GM18507 (cell line): Measurements from ENCODE around the gene GDPGP1.

Source experiments
- DNase-seq: peaks from one replicate; pipeline ENCODE4 v3.0.0; 2011; ENCODE audit warnings: low read depth; ENCODE audit not compliant: insufficient read length; ENCODE audit errors: extremely low spot score
- FAIRE-seq: peaks from 2 replicates; lab custom pipeline; 2011; peaks lifted over from hg19 to GRCh38; lab: Jason Lieb, UNC

The GDPGP1 gene

DNA sequence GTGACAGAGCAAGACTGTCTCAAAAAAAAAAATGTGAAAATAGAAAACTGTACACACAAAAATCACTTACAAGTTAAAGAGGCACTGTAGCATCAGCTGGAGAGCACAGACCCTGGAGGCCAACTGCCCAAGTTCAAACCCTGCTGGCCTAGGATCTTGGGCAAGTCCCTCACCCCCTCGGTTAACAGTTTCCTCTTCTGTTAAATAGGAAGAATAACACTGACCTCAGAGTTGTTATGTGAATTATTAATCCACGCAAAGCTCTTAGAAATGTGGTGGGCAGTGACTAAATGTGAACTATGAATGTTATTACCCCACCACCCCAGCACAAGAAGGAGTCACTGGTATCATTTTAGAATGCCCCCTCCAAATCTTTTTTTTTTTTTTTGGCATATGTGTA lies 11.5 kb upstream of the GDPGP1 start:
- DNase-seq (no peak), FAIRE-seq (no peak)

DNA sequence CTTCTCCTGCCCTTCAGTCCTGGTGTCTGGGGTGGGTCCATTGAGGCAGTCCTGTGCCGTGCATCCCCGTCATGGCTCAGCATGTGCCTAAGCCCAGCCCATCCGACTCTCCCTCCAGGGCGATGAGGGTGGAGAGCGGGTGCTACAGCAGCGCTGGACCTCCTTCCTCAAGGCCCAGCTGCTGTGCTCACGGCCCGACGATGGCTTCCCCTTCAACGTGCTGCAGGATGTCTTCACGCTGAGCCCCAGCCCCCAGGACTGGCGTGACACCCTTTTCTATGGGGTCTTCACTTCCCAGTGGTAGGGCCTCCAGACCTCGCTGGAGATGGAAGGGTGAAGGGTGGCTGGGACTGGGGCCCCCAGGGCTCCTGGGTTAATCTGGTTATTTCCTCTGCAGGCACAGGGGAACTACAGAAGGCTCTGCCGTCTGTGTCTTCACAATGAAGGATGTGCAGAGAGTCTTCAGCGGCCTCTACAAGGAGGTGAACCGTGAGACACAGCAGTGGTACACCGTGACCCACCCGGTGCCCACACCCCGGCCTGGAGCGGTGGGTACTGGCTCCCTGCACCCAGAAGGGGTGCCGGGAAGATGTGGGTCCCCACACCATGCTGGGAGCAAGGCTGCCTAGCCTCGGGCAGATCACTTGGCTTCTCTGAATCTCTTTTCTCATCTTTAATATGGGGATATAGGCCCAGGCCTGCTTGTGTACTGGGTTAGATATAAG lies 10.4 kb upstream of the GDPGP1 start:
- DNase-seq (no peak), FAIRE-seq (no peak)

DNA sequence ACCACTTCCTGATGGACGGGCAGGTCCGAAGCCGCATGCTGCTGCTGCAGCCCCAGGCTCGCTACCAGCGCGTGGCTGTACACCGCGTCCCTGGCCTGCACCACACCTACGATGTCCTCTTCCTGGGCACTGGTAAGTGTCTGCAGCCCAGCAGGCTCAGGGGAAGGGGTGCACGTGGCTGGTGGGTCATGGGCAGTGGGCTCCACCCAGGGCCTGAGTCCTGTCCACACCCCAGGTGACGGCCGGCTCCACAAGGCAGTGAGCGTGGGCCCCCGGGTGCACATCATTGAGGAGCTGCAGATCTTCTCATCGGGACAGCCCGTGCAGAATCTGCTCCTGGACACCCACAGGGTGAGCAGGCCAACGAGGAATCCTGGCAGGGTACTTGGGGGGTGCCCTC lies 9.0 kb upstream of the GDPGP1 start:
- no peak for DNase-seq
- no peak for FAIRE-seq

DNA sequence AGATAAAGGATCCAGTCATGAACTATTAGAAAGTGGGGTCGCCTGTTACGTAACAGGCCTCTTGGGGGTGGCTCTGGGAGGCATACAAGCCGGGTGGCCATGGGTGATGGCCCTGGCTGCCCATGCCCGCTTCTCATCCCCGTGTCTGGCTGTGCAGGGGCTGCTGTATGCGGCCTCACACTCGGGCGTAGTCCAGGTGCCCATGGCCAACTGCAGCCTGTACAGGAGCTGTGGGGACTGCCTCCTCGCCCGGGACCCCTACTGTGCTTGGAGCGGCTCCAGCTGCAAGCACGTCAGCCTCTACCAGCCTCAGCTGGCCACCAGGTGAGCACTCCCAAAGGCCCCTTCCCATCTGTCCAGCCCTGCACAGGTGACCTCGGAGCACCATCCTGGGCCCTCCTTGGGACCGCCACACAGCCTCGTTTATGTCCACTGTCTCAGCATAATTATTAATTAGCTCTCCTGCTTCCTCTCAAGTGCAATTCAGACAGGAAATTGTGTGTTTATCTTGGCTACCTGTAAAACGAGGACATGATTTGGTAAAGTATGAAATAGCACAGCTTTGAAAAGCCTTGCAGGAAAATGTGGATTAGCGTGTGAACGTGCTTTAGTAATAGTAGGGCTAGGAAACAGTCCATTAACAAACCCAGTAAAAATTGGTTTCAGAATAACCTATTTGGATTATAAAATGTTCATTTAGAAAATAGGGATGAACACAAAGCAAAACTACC lies 8.3 kb upstream of the GDPGP1 start:
- FAIRE-seq (no peak), DNase-seq (no peak)

DNA sequence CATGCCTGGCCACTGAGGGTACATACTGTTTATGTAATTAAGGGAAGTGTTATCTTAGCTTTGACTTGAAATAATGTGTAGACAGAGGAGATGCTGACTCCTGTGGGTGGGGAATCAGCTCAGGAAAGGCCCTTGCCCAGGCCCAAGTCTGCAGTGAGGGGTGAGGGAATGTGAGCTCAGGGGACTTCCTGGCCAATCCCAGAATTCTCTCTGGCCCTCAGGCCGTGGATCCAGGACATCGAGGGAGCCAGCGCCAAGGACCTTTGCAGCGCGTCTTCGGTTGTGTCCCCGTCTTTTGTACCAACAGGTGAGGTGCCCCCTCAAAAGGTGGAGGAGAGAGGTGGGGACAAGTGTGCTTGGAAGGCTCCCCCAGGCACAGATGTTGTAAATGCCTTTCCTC lies 6.7 kb upstream of the GDPGP1 start:
- DNase-seq = no peak
- no peak for FAIRE-seq

DNA sequence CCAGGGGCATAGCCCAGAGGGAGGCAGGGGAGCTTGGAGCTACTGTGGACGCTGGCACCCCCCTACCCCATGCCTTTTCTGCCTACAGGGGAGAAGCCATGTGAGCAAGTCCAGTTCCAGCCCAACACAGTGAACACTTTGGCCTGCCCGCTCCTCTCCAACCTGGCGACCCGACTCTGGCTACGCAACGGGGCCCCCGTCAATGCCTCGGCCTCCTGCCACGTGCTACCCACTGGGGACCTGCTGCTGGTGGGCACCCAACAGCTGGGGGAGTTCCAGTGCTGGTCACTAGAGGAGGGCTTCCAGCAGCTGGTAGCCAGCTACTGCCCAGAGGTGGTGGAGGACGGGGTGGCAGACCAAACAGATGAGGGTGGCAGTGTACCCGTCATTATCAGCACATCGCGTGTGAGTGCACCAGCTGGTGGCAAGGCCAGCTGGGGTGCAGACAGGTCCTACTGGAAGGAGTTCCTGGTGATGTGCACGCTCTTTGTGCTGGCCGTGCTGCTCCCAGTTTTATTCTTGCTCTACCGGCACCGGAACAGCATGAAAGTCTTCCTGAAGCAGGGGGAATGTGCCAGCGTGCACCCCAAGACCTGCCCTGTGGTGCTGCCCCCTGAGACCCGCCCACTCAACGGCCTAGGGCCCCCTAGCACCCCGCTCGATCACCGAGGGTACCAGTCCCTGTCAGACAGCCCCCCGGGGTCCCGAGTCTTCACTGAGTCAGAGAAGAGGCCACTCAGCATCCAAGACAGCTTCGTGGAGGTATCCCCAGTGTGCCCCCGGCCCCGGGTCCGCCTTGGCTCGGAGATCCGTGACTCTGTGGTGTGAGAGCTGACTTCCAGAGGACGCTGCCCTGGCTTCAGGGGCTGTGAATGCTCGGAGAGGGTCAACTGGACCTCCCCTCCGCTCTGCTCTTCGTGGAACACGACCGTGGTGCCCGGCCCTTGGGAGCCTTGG lies 5.9 kb upstream of the GDPGP1 start:
- DNase-seq (no peak), FAIRE-seq (no peak)

DNA sequence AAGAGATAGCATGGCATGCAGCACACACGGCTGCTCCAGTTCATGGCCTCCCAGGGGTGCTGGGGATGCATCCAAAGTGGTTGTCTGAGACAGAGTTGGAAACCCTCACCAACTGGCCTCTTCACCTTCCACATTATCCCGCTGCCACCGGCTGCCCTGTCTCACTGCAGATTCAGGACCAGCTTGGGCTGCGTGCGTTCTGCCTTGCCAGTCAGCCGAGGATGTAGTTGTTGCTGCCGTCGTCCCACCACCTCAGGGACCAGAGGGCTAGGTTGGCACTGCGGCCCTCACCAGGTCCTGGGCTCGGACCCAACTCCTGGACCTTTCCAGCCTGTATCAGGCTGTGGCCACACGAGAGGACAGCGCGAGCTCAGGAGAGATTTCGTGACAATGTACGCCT lies 5.0 kb upstream of the GDPGP1 start:
- no peak for DNase-seq
- FAIRE-seq = no peak

DNA sequence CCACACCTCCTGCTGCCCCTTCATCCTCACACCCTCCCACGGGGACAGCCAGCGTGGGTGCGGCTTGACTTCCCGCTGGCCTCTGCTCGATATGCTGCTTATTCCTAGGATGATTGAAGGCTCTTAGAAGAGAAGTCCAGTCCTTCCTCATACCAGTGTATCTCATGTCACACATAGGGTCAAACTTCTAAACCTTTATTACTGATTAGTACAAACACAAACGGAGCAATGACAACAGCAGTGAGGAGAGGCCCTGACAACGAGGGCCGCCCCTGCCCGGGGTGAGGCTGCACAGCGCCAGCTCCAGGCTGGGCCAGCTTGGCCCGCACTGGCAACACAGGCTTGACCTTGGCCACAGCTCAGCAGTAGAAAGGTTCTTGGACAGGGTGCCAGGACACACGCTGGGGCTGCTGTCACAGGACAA lies 3.9 kb upstream of the GDPGP1 start:
- no peak for FAIRE-seq

DNA sequence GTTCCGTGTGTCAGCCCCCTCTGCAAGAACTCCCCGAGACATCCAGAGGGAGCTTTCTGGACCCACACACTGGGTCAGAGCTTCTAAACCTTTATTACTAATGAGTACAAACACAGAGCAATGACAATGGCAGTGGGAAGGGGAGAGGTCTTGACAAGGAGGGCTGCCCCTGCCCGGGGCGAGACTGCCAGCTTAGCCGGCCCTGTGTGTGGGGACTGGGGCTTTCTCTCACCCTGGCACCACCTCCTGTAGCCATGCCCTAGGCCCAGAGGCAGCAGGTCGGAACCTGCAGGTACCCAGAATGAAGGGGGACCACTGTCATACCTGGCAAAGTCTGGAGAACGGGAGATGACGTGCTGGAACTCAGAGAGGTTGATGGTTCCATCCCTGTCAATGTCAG lies 3.4 kb upstream of the GDPGP1 start:
- FAIRE-seq = no peak

More for the DNA sequence above, 3.9 kb upstream of the GDPGP1 start:
- no peak for DNase-seq

DNA sequence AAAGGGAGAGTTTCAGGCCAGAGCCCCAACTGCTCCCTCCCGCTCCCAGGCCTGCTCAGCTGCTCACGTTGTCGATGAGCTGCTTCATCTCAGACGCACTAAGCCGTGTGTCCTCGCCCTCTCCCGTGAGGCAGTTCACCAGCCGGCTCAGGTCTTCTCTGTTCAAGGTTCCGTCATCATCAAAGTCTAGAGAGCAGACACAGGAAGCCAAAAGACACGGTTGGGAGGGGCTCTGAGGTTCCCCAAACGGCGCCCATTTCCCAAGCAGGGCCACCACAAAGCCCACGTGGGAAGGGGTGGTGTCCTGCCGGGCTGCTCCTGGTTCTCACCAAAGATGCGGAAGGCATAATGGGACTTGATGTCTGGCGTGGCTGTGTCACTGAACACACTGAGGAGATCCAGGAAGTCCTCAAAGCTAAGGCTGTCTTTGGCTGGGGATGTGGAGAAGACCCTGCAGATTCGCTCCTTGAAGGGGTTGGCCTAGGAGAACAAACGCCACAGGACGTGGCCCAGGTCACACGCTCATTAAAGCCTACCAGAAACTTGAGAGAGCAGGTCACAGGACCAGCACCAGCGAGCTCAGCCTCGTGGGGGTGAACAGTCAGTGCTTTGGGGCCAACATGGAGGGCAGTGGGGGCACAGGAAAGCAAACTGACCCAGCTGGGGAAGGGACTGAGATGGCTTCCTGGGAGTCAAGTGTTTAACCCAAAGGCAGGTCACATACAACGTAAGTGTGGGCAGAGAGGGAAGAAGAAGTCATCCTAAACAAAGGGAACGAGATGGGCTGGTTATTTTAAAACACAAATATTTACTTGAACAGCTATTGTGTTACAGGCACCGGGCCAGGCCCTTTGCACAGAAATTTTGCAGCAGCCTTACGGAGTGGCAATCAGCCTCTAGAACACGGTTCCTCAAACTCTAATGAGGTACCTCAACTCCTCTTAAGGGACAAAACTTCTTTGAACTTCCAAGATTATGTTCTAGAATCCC lies 2.7 kb upstream of the GDPGP1 start:
- FAIRE-seq (peak; percentile 84), DNase-seq (no peak)

More for the DNA sequence above, 3.4 kb upstream of the GDPGP1 start:
- no peak for DNase-seq

DNA sequence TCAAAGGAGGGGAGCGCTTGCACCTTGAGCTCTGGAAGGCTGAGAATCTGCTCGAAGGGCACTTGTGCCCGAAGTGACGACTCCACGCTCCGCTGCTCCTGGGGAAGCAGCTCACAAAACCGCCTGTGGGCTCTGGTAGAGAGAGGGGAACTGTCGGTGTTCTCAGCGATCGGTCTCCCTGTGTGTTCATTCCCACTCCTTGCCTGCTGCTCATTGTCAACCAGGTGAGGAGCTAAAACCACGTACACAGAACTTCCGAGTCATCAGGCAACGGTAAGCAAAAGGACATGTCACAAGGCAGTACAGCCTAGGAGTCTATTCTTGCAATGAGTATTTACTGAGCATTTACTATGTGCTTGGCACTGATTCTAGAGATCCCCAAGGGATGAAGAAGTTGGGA lies 1.8 kb upstream of the GDPGP1 start:
- DNase-seq (no peak), FAIRE-seq (peak; percentile 64)

DNA sequence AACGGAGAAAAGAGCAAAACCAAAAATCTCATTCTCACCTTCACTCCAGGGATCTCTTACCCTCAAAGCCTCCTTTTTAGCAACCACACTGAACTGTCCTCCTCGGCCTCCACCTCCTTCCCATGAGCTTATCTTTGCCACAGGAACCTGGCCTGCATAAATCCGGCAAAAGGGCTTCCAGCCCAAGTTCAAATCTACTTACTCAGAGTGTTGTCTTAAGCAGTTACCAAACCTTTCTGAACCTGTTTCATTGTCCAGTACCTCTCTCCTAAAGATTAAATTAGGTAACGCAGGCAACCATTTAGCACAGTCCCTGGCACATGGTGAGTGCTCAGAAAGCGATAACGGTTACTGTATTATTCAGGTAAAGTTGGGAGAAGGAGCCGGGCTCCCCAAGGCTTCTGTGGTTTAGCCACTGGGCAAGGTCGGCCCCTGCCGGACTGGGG lies 1.0 kb upstream of the GDPGP1 start:
- peak; percentile 70 for FAIRE-seq

DNA sequence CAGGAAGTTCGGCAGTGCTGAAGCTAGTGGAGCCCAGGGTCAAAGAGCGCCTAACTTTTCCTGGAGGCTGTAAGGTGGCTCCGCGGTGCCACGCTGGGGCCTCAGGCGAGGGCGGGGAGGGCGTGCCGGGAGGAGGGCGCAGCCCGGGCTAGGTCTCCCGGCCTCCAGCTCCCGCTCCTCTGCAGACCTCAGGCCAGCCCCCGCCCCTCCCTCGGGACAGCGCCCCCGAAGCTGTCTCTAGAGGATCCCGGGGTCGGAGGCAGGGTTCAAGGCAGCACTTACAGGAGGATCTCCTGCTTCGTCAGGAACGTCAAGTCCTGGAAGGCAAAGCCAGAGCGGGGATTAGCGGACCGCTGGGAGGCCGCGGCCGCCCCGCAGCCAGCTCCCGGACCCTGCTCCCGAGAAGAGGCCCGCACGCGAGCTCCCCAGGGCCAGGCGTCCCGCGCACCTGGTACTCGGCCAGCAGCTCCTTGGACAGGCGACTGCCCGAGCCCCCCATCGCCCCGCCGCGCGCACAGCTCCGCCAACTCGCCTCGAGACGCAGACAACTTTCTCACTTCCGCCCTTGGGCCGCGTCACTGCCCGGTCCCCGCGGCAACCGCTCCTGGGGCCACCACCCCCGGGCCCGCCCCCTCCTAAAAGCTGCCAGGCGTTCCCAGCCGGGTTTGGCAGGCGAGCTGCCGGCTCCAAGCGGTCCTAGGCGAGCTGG lies 468 bp upstream of the GDPGP1 start, which contains the start of gene CIB1:
TSS of gene CIB1 (minus strand) at position 555 of the 709 bp plus-strand sequence. CDS start at position 499, 56 bp downstream.
- FAIRE-seq = no peak

More for the DNA sequence above, 1.0 kb upstream of the GDPGP1 start:
- no peak for DNase-seq

DNA sequence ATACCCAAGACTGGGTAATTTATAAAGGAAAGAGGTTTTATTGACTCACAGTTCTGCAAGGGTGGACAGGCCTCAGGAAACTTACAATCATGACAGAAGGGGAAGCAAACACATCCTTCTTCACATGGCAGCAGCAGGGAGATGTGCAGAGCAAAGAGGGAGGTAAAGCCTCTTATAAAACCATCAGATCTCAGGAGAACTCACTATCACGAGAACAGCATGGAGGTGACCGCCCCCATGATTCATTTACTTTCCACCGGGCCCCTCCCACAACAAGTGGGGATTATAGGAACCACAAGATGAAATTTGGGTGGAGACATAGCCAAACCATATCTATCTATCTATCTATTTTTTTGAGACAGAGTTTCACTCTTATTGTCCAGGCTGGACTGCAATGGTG lies 5.4 kb downstream of the GDPGP1 start:
- DNase-seq (no peak), FAIRE-seq (no peak)

More for the DNA sequence above, 468 bp upstream of the GDPGP1 start, which contains the start of gene CIB1:
- DNase-seq = peak; percentile 94

DNA sequence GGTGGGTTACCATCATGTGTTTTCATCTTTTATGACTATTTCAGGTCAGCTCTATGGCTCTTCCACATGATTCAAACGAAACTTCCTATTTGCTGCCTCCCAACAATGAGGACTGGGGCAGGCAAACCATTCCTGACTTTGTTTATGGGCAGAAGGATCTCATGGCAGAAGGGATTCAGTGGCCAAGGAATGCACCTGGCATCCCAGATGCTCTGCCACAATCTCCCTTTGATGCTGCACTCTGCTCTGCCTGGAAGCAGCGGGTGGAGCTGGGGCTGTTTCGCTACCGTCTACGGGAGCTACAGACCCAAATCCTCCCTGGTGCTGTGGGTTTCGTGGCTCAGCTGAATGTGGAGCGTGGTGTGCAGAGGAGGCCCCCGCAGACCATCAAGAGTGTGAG lies 6.8 kb downstream of the GDPGP1 start:
- FAIRE-seq (no peak), DNase-seq (no peak)

DNA sequence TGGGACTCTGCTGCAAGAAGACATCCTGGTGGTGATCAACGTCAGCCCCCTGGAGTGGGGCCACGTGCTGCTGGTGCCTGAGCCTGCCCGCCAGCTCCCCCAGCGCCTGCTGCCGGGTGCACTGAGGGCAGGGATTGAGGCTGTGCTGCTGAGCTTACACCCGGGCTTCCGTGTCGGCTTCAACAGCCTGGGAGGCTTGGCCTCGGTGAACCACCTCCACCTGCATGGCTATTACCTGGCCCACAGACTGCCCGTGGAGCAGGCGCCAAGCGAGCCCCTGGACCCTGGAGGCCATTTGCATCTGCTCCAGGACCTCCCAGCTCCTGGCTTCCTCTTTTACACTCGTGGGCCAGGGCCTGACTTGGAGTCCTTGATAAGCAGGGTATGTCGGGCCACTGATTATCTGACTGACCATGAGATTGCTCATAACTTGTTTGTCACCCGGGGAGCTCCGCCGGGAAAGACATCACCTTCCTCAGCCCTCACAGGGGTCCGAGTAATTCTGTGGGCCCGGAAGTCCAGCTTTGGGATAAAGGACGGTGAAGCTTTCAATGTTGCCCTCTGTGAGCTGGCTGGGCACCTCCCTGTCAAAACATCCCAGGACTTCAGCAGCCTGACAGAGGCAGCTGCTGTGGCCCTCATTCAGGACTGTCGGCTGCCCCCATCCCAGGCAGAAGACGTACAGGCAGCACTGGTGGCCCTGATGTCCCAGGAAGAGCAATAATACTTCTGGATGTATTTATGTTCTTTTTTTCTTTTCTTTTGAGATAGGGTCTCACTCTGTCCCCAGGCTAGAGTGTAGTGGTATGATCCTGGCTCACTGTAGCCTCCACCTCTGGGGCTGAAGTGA lies 7.6 kb downstream of the GDPGP1 start:
- FAIRE-seq = no peak
- DNase-seq = no peak

DNA sequence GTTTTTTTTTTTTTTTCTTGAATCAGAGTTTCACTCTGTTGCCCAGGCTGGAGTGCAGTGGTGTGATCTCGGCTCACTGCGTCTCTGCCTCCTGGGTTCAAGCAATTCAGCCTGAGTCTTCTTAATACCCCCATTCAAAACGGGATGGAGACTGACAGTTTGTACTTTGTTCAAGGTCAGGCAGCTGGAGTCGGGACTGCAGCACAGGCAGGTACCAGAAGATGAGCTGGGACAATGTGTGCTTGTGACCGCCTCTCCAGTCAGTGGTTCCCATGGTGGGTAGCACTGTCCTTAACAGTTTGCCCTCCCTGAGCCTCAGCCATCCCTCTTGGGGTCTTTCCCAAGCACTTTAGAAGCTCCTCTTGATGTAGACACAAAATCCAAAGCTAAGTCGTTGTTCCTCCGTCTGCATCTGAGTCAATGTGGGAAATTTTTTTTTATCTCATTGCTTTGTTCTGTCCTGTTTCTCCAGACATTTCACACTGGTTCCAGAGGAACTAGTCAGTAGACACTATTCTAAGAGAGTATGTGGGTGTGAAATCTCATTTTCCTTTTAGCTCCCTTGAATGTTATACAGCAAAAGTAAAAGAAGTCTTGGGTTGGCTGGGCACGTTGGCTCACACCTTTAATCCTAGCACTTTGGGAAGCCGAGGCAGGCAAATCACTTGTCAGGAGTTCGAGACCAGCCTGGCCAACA lies 10.1 kb downstream of the GDPGP1 start:
- no peak for FAIRE-seq
- no peak for DNase-seq
